Thoracic aorta (tissue), 2 donors: ENCODE measurements around the gene PRTFDC1. TPM values are rescaled to one million over a fixed set of nuclear protein-coding genes. Genes with fewer than 3 reads are reported as not detected.

Source experiments
- ATAC-seq: fragments of 150-250 bp; one replicate; pipeline ENCODE4 v1.8.0; 2017; ENCODE audit warnings: low read depth; ENCODE audit not compliant: insufficient number of reproducible peaks, low FRiP score
- DNase-seq: peaks from one replicate; pipeline ENCODE4 v3.0.0-alpha.2; 2020; ENCODE audit warnings: low spot score
- H3K27ac ChIP-seq, 2 donors: fragments of 200-600 bp; sonication (generic); 1 replicate in 1 of 2; 2 replicates in 1 of 2; pipeline ENCODE4 v1.5.1; 2016; ENCODE audit warnings: mild to moderate bottlenecking in 2 of 2, moderate library complexity in 2 of 2
- H3K27me3 ChIP-seq: fragments of 200-600 bp; sonication (generic); replicated peaks from 2 replicates; pipeline ENCODE4 v1.6.0; 2016; ENCODE audit warnings: mild to moderate bottlenecking; ENCODE audit not compliant: insufficient read depth
- H3K36me3 ChIP-seq: fragments of 200-600 bp; sonication (generic); one replicate; pipeline ENCODE4 v1.5.1; 2016
- H3K4me1 ChIP-seq, 2 donors: fragments of 200-600 bp; sonication (generic); 1 replicate in 1 of 2; 2 replicates in 1 of 2; pipeline versions ENCODE4 v1.5.1 to v1.6.0; 2016; ENCODE audit warnings: low read depth in 2 of 2, mild to moderate bottlenecking in 1 of 2; ENCODE audit not compliant: control insufficient read depth in 1 of 2
- H3K4me3 ChIP-seq: fragments of 200-600 bp; sonication (generic); 2 replicates; pipeline ENCODE4 v1.5.1; 2016; ENCODE audit warnings: mild to moderate bottlenecking
- H3K9me3 ChIP-seq: fragments of 200-600 bp; sonication (generic); 2 replicates; pipeline ENCODE4 v1.5.1; 2016
- total RNA-seq, 2 donors: library from RNA; depleted of rRNA; stranded (reverse); fragments of >200 nt; gene quantifications; one replicate each; pipeline versions ENCODE4 v1.1.0 to v1.2.3, GENCODE V29; 2016
- TF ChIP-seq, protein P1 (sequence below): fragments of 200-600 bp; sonication (generic); IDR thresholded peaks from one replicate; pipeline ENCODE4 v1.5.1; 2019; ENCODE audit warnings: antibody characterized with exemption

Gene PRTFDC1
- total RNA-seq, 2 donors from 2014 or later = 6.2 to 7.3 TPM

DNA sequence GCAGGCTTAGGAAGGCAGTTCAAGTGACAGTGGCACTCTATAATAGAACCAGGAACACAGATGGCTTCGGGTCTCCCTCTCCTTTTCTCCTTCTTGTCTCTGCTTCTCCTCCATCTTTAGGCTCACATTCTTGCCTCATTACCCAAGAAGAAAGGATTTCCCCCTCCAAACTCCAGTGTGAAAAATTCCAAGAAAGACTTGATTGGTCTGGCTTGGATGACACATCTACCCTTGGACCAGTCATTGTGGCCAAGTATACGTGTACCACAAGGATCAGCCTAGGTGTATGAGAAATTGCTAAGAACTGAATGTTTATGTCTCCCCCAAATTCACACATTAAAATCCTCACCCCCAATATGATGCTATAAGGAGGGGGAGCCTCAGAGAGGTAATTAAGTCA is 53.9 kb downstream of the PRTFDC1 start:
- H3K4me1 ChIP-seq = peaks cover 26 to 29% of the 10 kb centered on the region in 2 donors
- ATAC-seq = no peak
- no peaks in the 10 kb centered on the region for H3K9me3 ChIP-seq
- H3K27ac ChIP-seq = no peak overlapping the region
- TF ChIP-seq, protein P1, sequence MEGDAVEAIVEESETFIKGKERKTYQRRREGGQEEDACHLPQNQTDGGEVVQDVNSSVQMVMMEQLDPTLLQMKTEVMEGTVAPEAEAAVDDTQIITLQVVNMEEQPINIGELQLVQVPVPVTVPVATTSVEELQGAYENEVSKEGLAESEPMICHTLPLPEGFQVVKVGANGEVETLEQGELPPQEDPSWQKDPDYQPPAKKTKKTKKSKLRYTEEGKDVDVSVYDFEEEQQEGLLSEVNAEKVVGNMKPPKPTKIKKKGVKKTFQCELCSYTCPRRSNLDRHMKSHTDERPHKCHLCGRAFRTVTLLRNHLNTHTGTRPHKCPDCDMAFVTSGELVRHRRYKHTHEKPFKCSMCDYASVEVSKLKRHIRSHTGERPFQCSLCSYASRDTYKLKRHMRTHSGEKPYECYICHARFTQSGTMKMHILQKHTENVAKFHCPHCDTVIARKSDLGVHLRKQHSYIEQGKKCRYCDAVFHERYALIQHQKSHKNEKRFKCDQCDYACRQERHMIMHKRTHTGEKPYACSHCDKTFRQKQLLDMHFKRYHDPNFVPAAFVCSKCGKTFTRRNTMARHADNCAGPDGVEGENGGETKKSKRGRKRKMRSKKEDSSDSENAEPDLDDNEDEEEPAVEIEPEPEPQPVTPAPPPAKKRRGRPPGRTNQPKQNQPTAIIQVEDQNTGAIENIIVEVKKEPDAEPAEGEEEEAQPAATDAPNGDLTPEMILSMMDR = no peak
- no peaks in the 10 kb centered on the region for H3K36me3 ChIP-seq
- no peak for DNase-seq
- no peak overlapping the region for H3K4me3 ChIP-seq
- no peaks in the 10 kb centered on the region for H3K27me3 ChIP-seq

GRCh38 chr10:24897326-24897926 is 55.0 kb downstream of the PRTFDC1 start:
- TF ChIP-seq, protein P1 = no peak
- no peak for DNase-seq
- no peaks in the 10 kb centered on the region for H3K27me3 ChIP-seq
- no peak overlapping the region for H3K27ac ChIP-seq
- peaks cover 26 to 29% of the 10 kb centered on the region in 2 donors for H3K4me1 ChIP-seq
- H3K4me3 ChIP-seq = no peak overlapping the region
- no peak for ATAC-seq
- H3K36me3 ChIP-seq = no peaks in the 10 kb centered on the region
- no peaks in the 10 kb centered on the region for H3K9me3 ChIP-seq

- Histone ChIP-seq H3K27ac (no peak overlapping the region), H3K4me1 (peaks cover 10 to 14% of the 10 kb centered on the region in 2 donors), H3K4me3 (no peak overlapping the region), H3K9me3 (no peaks in the 10 kb centered on the region), H3K27me3 (no peaks in the 10 kb centered on the region), H3K36me3 (no peaks in the 10 kb centered on the region)
- DNase-seq = no peak
- TF ChIP-seq, protein P1 = no peak
- ATAC-seq = no peak
Measured at GRCh38 chr10:24894728-24895127, 57.7 kb downstream of the PRTFDC1 start.

DNA sequence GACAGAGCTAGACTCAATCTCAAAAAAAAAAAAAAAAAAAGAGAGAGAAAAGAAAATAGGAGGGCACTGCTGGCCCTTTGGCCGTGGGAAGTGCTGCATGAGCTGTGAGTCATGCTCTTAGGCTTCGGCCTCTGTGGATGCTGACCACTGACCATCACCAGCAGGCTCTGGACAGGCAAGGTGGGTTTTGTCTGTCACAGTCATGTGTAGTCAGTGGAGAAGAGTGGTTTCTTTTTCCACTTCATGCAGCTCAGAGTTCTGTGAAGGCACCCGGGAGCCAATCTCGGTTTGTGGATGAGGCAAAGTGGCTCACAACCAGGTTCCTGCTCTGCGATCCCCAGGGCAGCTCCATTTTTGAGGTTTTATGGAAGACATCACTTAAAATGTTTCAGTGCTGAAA is 58.1 kb downstream of the PRTFDC1 start:
- TF ChIP-seq, protein P1 = no peak
- no peak overlapping the region for H3K27ac ChIP-seq
- H3K4me1 ChIP-seq = peaks cover 10 to 18% of the 10 kb centered on the region in 2 donors
- DNase-seq = no peak
- H3K4me3 ChIP-seq = no peak overlapping the region
- peak; percentile 26 for ATAC-seq
- H3K27me3 ChIP-seq = no peaks in the 10 kb centered on the region
- H3K9me3 ChIP-seq = no peaks in the 10 kb centered on the region
- no peaks in the 10 kb centered on the region for H3K36me3 ChIP-seq

DNA sequence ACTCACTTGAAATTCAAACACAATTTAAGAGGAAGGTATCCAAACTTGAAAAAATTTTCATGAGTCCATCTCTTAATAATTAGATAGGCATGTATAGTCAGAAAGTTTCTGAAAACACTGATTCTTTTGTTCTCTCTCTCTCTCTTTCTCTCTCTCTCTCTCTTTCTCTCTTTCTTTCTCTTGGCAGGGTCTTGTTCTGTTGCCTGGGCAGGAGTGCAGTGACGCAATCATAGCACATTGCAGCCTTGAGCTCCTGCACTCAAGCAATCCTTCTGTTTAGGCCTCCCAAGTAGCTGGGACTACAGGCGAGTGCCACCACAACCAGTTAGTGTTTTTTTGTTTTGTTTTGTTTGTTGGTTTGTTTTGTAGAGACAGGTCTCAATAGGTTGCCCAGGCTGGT is 59.3 kb downstream of the PRTFDC1 start:
- Histone ChIP-seq H3K36me3 (no peaks in the 10 kb centered on the region), H3K27ac (no peak overlapping the region), H3K4me1 (peaks cover 10 to 18% of the 10 kb centered on the region in 2 donors), H3K9me3 (no peaks in the 10 kb centered on the region), H3K27me3 (no peaks in the 10 kb centered on the region), H3K4me3 (no peak overlapping the region)
- ATAC-seq (no peak), DNase-seq (no peak)
- TF ChIP-seq, protein P1 = no peak
